ENCODE results near the gene HPCA.

DNA sequence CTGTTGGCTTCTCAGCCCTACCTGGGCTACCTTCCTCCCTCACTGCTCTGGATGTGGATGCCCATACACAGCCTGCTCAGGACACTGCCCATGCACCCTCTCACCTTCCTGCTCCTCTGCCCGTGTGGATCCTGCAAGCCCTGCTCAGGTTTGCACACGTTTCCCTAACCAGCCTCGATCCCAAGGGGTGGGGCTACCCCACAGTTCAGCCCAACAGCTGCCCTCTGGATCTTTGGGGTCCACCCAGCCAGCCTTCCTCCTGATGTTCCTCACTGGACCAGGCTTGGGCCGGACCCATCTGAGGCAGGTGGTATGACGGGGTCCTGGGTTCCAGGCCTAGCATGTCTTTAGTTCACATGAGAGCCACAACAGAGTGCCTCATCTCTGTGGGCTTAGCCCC lies 10.2 kb downstream of the HPCA start:
- TF ChIP-seq TAF1 (IDR thresholded peaks at IDR 0.05; ENCODE audit: low read depth, low read length) (no peak), POLR2AphosphoS5 (IDR thresholded peaks at IDR 0.05; ENCODE audit: low read depth, low read length) (no peak)
